HG03565 (cell line): Measurements from ENCODE around the gene ELOVL7.
"Not testable (repeated sequence)": the region's sequence is repeated elsewhere in the genome, so short reads cannot be mapped to it uniquely, and the experiment has no call there.

Source experiments
- ATAC-seq: cut with Tn5 transposase; IDR thresholded peaks from one replicate; pipeline ENCODE4 v1.9.1; 2021; ENCODE audit warnings: mild to moderate bottlenecking, moderate library complexity; ENCODE audit not compliant: unreplicated experiment

Gene ELOVL7

GRCh38 chr5:60830581-60831127 is 13.4 kb downstream of the ELOVL7 start:
- peak; percentile 42 for ATAC-seq

GRCh38 chr5:60829490-60830266 is 14.4 kb downstream of the ELOVL7 start:
- no peak for ATAC-seq

GRCh38 chr5:60827201-60827600 is 16.9 kb downstream of the ELOVL7 start:
- no peak for ATAC-seq

- ATAC-seq: peak; percentile 82
Observed at GRCh38 chr5:60826653-60827052, 17.4 kb downstream of the ELOVL7 start.

GRCh38 chr5:60823574-60823973 is 20.5 kb downstream of the ELOVL7 start:
- ATAC-seq: no peak

GRCh38 chr5:60822285-60822556 is 21.8 kb downstream of the ELOVL7 start:
- peak; percentile 39 for ATAC-seq

GRCh38 chr5:60821488-60822284 is 22.4 kb downstream of the ELOVL7 start:
- no peak for ATAC-seq

GRCh38 chr5:60820593-60821487 is 23.2 kb downstream of the ELOVL7 start:
- ATAC-seq: no peak

GRCh38 chr5:60816138-60816537 is 27.9 kb downstream of the ELOVL7 start:
- not testable (repeated sequence) for ATAC-seq

GRCh38 chr5:60814498-60814897 is 29.6 kb downstream of the ELOVL7 start:
- no peak for ATAC-seq

GRCh38 chr5:60812426-60812825 is 31.6 kb downstream of the ELOVL7 start:
- ATAC-seq: no peak

- ATAC-seq: peak; percentile 38
Observed at GRCh38 chr5:60811105-60811504, 33.0 kb downstream of the ELOVL7 start.

- peak; percentile 65 for ATAC-seq
Observed at GRCh38 chr5:60810438-60811085, 33.5 kb downstream of the ELOVL7 start.

GRCh38 chr5:60809891-60810425 is 34.1 kb downstream of the ELOVL7 start:
- no peak for ATAC-seq

- no peak for ATAC-seq
Observed at GRCh38 chr5:60806591-60807243, 37.4 kb downstream of the ELOVL7 start.

GRCh38 chr5:60805463-60805862 is 38.6 kb downstream of the ELOVL7 start:
- no peak for ATAC-seq

GRCh38 chr5:60803712-60804111 is 40.4 kb downstream of the ELOVL7 start:
- no peak for ATAC-seq

GRCh38 chr5:60802986-60803385 is 41.1 kb downstream of the ELOVL7 start:
- no peak for ATAC-seq

GRCh38 chr5:60802226-60802625 is 41.8 kb downstream of the ELOVL7 start:
- ATAC-seq: no peak
